H9 (cell line): Measurements from ENCODE around the gene APOA1. TPM values are rescaled to one million over a fixed set of nuclear protein-coding genes. Genes with fewer than 3 reads are reported as not detected.
A peak's percentile ranks its signal among the peaks of the same experiment; 100 is the strongest.

Source experiments
- DNase-seq: peaks from one replicate; pipeline ENCODE4 v3.0.0-alpha.2; 2017
- H2AFZ ChIP-seq: one replicate; pipeline ENCODE4 v1.6.1; 2013; ENCODE audit warnings: mild to moderate bottlenecking, low read length, control low read depth, moderate library complexity
- H2AK5ac ChIP-seq: 2 replicates; pipeline ENCODE4 v1.6.1; 2013; ENCODE audit warnings: low read length, control low read depth, mixed read lengths; ENCODE audit not compliant: insufficient read length
- H2BK120ac ChIP-seq: one replicate; pipeline ENCODE4 v1.6.1; 2013; ENCODE audit warnings: low read depth, mild to moderate bottlenecking, low read length, control low read depth, inconsistent platforms; ENCODE audit not compliant: poor library complexity, severe bottlenecking
- H2BK12ac ChIP-seq: 2 replicates; pipeline ENCODE4 v1.6.1; 2013; ENCODE audit warnings: low read length, control low read depth, mixed read lengths, low read depth; ENCODE audit not compliant: insufficient read length
- H2BK15ac ChIP-seq: 2 replicates; pipeline ENCODE4 v1.6.1; 2013; ENCODE audit warnings: low read depth, low read length, control low read depth
- H2BK20ac ChIP-seq: one replicate; pipeline ENCODE4 v1.6.1; 2013; ENCODE audit warnings: low read depth, mild to moderate bottlenecking, low read length, control low read depth, inconsistent platforms; ENCODE audit not compliant: poor library complexity, severe bottlenecking
- H2BK5ac ChIP-seq: 2 replicates; pipeline ENCODE4 v1.6.1; 2013; ENCODE audit warnings: low read length, control low read depth, mixed read lengths; ENCODE audit not compliant: insufficient read length
- H3K14ac ChIP-seq: 2 replicates; pipeline ENCODE4 v1.6.1; 2013; ENCODE audit warnings: low read length, control low read depth; ENCODE audit not compliant: insufficient read depth
- H3K18ac ChIP-seq: 2 replicates; pipeline ENCODE4 v1.6.1; 2013; ENCODE audit warnings: low read depth, mild to moderate bottlenecking, mixed read lengths, low read length, control low read depth; ENCODE audit not compliant: insufficient read length
- H3K23ac ChIP-seq: 2 replicates; pipeline ENCODE4 v1.6.1; 2013; ENCODE audit warnings: low read length, control low read depth, mixed read lengths, low read depth; ENCODE audit not compliant: insufficient read length
- H3K23me2 ChIP-seq: 2 replicates; pipeline ENCODE4 v1.6.1; 2013; ENCODE audit warnings: low read depth, mild to moderate bottlenecking, mixed read lengths, low read length, control low read depth; ENCODE audit not compliant: insufficient read length, poor library complexity, severe bottlenecking
- H3K27ac ChIP-seq: 2 replicates; pipeline ENCODE4 v1.5.1; 2013; ENCODE audit warnings: low read length, control low read depth, mixed read lengths, low read depth; ENCODE audit not compliant: insufficient read length
- H3K27me3 ChIP-seq: 2 replicates; pipeline ENCODE4 v1.6.1; 2013; ENCODE audit warnings: low read length, control low read depth, inconsistent platforms; ENCODE audit not compliant: insufficient read depth
- H3K4ac ChIP-seq: 2 replicates; pipeline ENCODE4 v1.6.1; 2013; ENCODE audit warnings: low read depth, mild to moderate bottlenecking, control low read depth, inconsistent platforms, low read length, moderate library complexity
- H3K4me1 ChIP-seq: 2 replicates; pipeline ENCODE4 v1.6.1; 2013; ENCODE audit warnings: low read length, control low read depth, inconsistent platforms; ENCODE audit not compliant: insufficient read depth
- H3K4me2 ChIP-seq: 2 replicates; pipeline ENCODE4 v1.6.1; 2013; ENCODE audit warnings: low read length, control low read depth, mixed read lengths; ENCODE audit not compliant: insufficient read length, insufficient read depth
- H3K56ac ChIP-seq: 2 replicates; pipeline ENCODE4 v1.6.1; 2013; ENCODE audit warnings: low read depth, mild to moderate bottlenecking, mixed read lengths, low read length, control low read depth; ENCODE audit not compliant: insufficient read length
- H3K79me1 ChIP-seq: 2 replicates; pipeline ENCODE4 v1.6.1; 2013; ENCODE audit warnings: low read depth, mild to moderate bottlenecking, moderate library complexity, low read length, control low read depth, inconsistent platforms; ENCODE audit not compliant: insufficient read depth, poor library complexity, severe bottlenecking
- H3K79me2 ChIP-seq: 2 replicates; pipeline ENCODE4 v1.6.1; 2013; ENCODE audit warnings: low read length, control low read depth, inconsistent platforms; ENCODE audit not compliant: insufficient read depth
- H3K9ac ChIP-seq: 2 replicates; pipeline ENCODE4 v1.6.1; 2013; ENCODE audit warnings: low read length, control low read depth, mixed read lengths; ENCODE audit not compliant: insufficient read length; ENCODE audit errors: extremely low read depth
- H3K9me3 ChIP-seq: one replicate; pipeline ENCODE4 v1.6.1; 2013; ENCODE audit warnings: low read depth, low read length, inconsistent platforms; ENCODE audit not compliant: control insufficient read depth
- H3T11ph ChIP-seq: one replicate; pipeline ENCODE4 v1.6.1; 2013; ENCODE audit warnings: mild to moderate bottlenecking, low read length, control low read depth, inconsistent platforms
- H4K20me1 ChIP-seq: one replicate; pipeline ENCODE4 v1.6.1; 2013; ENCODE audit not compliant: control insufficient read depth, insufficient read length, insufficient read depth
- H4K5ac ChIP-seq: 2 replicates; pipeline ENCODE4 v1.6.1; 2013; ENCODE audit warnings: low read depth, mild to moderate bottlenecking, mixed read lengths, low read length, control low read depth; ENCODE audit not compliant: insufficient read length
- H4K8ac ChIP-seq: replicated peaks from 2 replicates; pipeline ENCODE4 v1.6.1; 2013; ENCODE audit warnings: low read length, control low read depth, mixed read lengths, low read depth; ENCODE audit not compliant: insufficient read length
- H4K91ac ChIP-seq: 2 replicates; pipeline ENCODE4 v1.6.1; 2013; ENCODE audit warnings: low read depth, mild to moderate bottlenecking, moderate library complexity, mixed read lengths, low read length, control low read depth; ENCODE audit not compliant: insufficient read length
- H3K27ac Mint-ChIP-seq, 3 experiments: 2 replicates in 2 of 3; 3 replicates in 1 of 3; pipeline ENCODE4 v1.8.0; 2020 to 2021; ENCODE audit warnings: mixed read lengths in 3 of 3, mild to moderate bottlenecking in 1 of 3, moderate library complexity in 1 of 3
- H3K27me3 Mint-ChIP-seq: 2 replicates; pipeline ENCODE4 v1.8.0; 2021; ENCODE audit warnings: low read depth, mild to moderate bottlenecking, moderate library complexity, mixed read lengths
- H3K36me3 Mint-ChIP-seq, 3 experiments: 2 replicates in 2 of 3; 3 replicates in 1 of 3; pipeline ENCODE4 v1.8.0; 2020 to 2021; ENCODE audit warnings: low read depth in 3 of 3, mixed read lengths in 3 of 3; ENCODE audit not compliant: insufficient read depth in 1 of 3
- H3K4me1 Mint-ChIP-seq, 2 experiments: 2 replicates each; pipeline ENCODE4 v1.8.0; 2020; ENCODE audit warnings: mixed read lengths in 2 of 2
- H3K4me3 Mint-ChIP-seq, 2 experiments: 2 replicates in 1 of 2; 3 replicates in 1 of 2; pipeline ENCODE4 v1.8.0; 2020 to 2021; ENCODE audit warnings: mild to moderate bottlenecking in 2 of 2, mixed read lengths in 2 of 2, moderate library complexity in 1 of 2
- H3K9me3 Mint-ChIP-seq, 2 experiments: 2 replicates in 1 of 2; 3 replicates in 1 of 2; pipeline ENCODE4 v1.8.0; 2020; ENCODE audit warnings: mild to moderate bottlenecking in 2 of 2, mixed read lengths in 2 of 2, moderate library complexity in 1 of 2
- WGBS: extraction: QIAGEN DNeasy Blood & Tissue Kit; methylation state at CpG from one replicate; pipeline ENCODE4 v1.1.7; 2013; ENCODE audit warnings: missing lambda C conversion rate, low lambda C conversion rate, mixed read lengths; ENCODE audit not compliant: insufficient read length; ENCODE audit errors: extremely low coverage; 5-methylcytosine and 5-hydroxymethylcytosine counted together
- total RNA-seq: library from RNA; stranded (reverse); gene quantifications from 2 replicates; pipeline ENCODE4 v1.2.1, GENCODE V29; 2021
- TF ChIP-seq, protein P1 (sequence below): fragments of 200-600 bp; sonication (generic); conservative IDR thresholded peaks from 3 replicates; pipeline ENCODE4 v1.8.0; 2021; ENCODE audit warnings: antibody characterized with exemption, mild to moderate bottlenecking

APOA1 gene
- total RNA-seq, 1 experiment from 2014 or later, result 0.68 TPM

DNA sequence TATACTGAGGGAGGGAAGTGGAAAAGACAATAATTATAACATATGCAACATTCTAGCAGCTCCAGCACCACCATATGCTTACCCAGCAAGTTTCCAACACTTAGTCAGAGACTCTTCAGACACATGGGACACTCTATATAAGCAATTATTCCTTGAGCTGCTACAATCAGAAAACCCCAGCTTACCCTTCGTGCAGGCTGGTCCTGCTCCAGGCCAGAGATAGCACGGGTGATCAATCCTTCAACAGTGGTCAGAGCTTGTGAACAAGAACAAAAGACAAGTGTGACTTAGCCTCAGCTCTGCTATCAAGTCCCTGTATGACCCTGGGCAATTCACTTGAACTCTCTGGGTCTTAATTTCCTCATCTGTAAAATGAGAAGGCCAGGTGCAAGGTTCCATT lies 51.1 kb downstream of the APOA1 start:
- no CpG with 5 or more reads among the region's 2 CpGs for WGBS
- Mint-ChIP-seq H3K36me3 (peaks cover 38 to 59% (median 57%) of the 10 kb centered on the region in 3 experiments), H3K4me1 (peaks cover 15 to 16% of the 10 kb centered on the region in 2 experiments), H3K4me3 (peak overlapping the region; percentile 88 to 91; a peak in 4 of 5 replicates), H3K27me3 (peaks cover 22% of the 10 kb centered on the region), H3K9me3 (no peaks in the 10 kb centered on the region), H3K27ac (no peak overlapping the region)
- Histone ChIP-seq H3K14ac (no peak overlapping the region), H3K4me2 (no peak overlapping the region), H2BK120ac (no peak overlapping the region), H3T11ph (no peak overlapping the region), H3K9me3 (no peaks in the 10 kb centered on the region), H2AFZ (no peak overlapping the region), H2BK20ac (no peak overlapping the region), H2BK5ac (no peak overlapping the region), H3K56ac (no peak overlapping the region), H2BK15ac (no peak overlapping the region), H3K23ac (no peak overlapping the region), H3K4ac (no peak overlapping the region), H2AK5ac (no peak overlapping the region), H3K23me2 (peaks cover 13% of the 10 kb centered on the region), H4K8ac (no peak overlapping the region), H4K91ac (no peak overlapping the region), H4K5ac (no peak overlapping the region), H3K79me1 (peaks cover 5% of the 10 kb centered on the region), H3K4me1 (no peaks in the 10 kb centered on the region; the same call in 1 of the 2 replicates), H3K27ac (no peak overlapping the region), H3K18ac (no peak overlapping the region), H3K9ac (no peak overlapping the region), H2BK12ac (no peak overlapping the region), H4K20me1 (no peaks in the 10 kb centered on the region), H3K79me2 (peaks cover 2% of the 10 kb centered on the region; the same call in 1 of the 2 replicates), H3K27me3 (no peaks in the 10 kb centered on the region; the same call in 1 of the 2 replicates)
- DNase-seq, result no peak
- TF ChIP-seq, protein P1, sequence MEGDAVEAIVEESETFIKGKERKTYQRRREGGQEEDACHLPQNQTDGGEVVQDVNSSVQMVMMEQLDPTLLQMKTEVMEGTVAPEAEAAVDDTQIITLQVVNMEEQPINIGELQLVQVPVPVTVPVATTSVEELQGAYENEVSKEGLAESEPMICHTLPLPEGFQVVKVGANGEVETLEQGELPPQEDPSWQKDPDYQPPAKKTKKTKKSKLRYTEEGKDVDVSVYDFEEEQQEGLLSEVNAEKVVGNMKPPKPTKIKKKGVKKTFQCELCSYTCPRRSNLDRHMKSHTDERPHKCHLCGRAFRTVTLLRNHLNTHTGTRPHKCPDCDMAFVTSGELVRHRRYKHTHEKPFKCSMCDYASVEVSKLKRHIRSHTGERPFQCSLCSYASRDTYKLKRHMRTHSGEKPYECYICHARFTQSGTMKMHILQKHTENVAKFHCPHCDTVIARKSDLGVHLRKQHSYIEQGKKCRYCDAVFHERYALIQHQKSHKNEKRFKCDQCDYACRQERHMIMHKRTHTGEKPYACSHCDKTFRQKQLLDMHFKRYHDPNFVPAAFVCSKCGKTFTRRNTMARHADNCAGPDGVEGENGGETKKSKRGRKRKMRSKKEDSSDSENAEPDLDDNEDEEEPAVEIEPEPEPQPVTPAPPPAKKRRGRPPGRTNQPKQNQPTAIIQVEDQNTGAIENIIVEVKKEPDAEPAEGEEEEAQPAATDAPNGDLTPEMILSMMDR, result no peak

Other genes starting within 250 kb of the APOA1 start
- gene BUD13, start 64.6 kb downstream of the APOA1 start, total RNA-seq, result 29.3 and 30.0 TPM in 2 replicates
- 77.2 and 82.0 TPM in 2 replicates for gene ZPR1, start 49.6 kb downstream of the APOA1 start, total RNA-seq
- gene APOA5, start 45.7 kb downstream of the APOA1 start, total RNA-seq, result 0.11 TPM in 1 of 2 replicates, not detected in the other
- gene APOA4, start 14.3 kb downstream of the APOA1 start, total RNA-seq, result not detected in 2 replicates
- not detected in 2 replicates for gene APOC3, start 7.7 kb downstream of the APOA1 start, total RNA-seq